GM03348 (cell line): ENCODE measurements around the gene RNF128.
A peak's percentile ranks its signal among the peaks of the same experiment; 100 is the strongest.
"Not testable (repeated sequence)": the region's sequence is repeated elsewhere in the genome, so short reads cannot be mapped to it uniquely, and the experiment has no call there.

Experiments used
- DNase-seq: peaks from one replicate; pipeline ENCODE4 v3.0.0; 2012; ENCODE audit warnings: low spot score

RNF128 gene

GRCh38 chrX:106751407-106751806, 24.9 kb downstream of the RNF128 start:
- no peak for DNase-seq

GRCh38 chrX:106752101-106752678, 25.7 kb downstream of the RNF128 start:
- DNase-seq, result no peak

- not testable (repeated sequence) for DNase-seq
Observed at GRCh38 chrX:106769288-106769687, 42.8 kb downstream of the RNF128 start.

GRCh38 chrX:106774981-106775380, 48.5 kb downstream of the RNF128 start:
- no peak for DNase-seq

- no peak for DNase-seq
Observed at GRCh38 chrX:106780264-106780663, 53.8 kb downstream of the RNF128 start.

GRCh38 chrX:106780664-106781377, 54.3 kb downstream of the RNF128 start:
- no peak for DNase-seq

GRCh38 chrX:106783716-106784115, 57.2 kb downstream of the RNF128 start:
- DNase-seq, result no peak

- no peak for DNase-seq
Observed at GRCh38 chrX:106791495-106791894, 65.0 kb downstream of the RNF128 start.

GRCh38 chrX:106802063-106802387, 75.5 kb downstream of the RNF128 start:
- DNase-seq, result peak; percentile 2

GRCh38 chrX:106802388-106803275, 76.1 kb downstream of the RNF128 start, which contains the start of gene TBC1D8B:
TSS of gene TBC1D8B (plus strand) at chrX:106802673. CDS start at chrX:106802854, 181 bp downstream.
- DNase-seq, result peak; percentile 75

GRCh38 chrX:106811131-106811910, 84.8 kb downstream of the RNF128 start:
- no peak for DNase-seq

GRCh38 chrX:106812930-106813329, 86.4 kb downstream of the RNF128 start:
- DNase-seq, result not testable (repeated sequence)

- not testable (repeated sequence) for DNase-seq
Observed at GRCh38 chrX:106814093-106814492, 87.6 kb downstream of the RNF128 start.
